Peyer's patch (tissue), 4 donors: ENCODE measurements around the gene BRF1. TPM values are rescaled to one million over a fixed set of nuclear protein-coding genes. Genes with fewer than 3 reads are reported as not detected.

Source experiments
- total RNA-seq, 4 donors: library from RNA; depleted of rRNA; stranded (reverse); fragments of >200 nt; gene quantifications; one replicate each; pipeline ENCODE4 v1.1.0, GENCODE V29; 2016

BRF1 gene
- total RNA-seq, 4 donors from 2014 or later, result 40.8 to 112 (median 90.3) TPM

Other genes with a start within 250 kb of the BRF1 start
- 10 to 100 TPM in 1 of 4 donors, 1 to 10 TPM in 3; 1.5 to 29.7 (median 4.2) TPM for gene GPR132, start 235.6 kb downstream of the BRF1 start, total RNA-seq
- 10 to 100 TPM in 3 of 4 donors, 1 to 10 TPM in 1; 7.5 to 33.0 (median 11.2) TPM for gene JAG2, start 132.2 kb downstream of the BRF1 start, total RNA-seq
- 10 to 100 TPM in 3 of 4 donors, 1 to 10 TPM in 1; 6.6 to 47.7 (median 25.7) TPM for gene NUDT14, start 119.7 kb downstream of the BRF1 start, total RNA-seq
- 10 to 100 TPM; 32.2 to 67.5 (median 55.5) TPM for gene BTBD6, start 52.5 kb downstream of the BRF1 start, total RNA-seq
- 100 to 1,000 TPM in 3 of 4 donors, 10 to 100 TPM in 1; 77.2 to 158 (median 126) TPM for gene PACS2, start 13.7 kb upstream of the BRF1 start, total RNA-seq
- gene TEX22, start 97.5 kb upstream of the BRF1 start, total RNA-seq, result 1 to 10 TPM in 1 of 4 donors, under 1 TPM in 2, not detected in 1; 0.35 to 1.6 (median 0.94) TPM
- gene MTA1, start 118.8 kb upstream of the BRF1 start, total RNA-seq, result 100 to 1,000 TPM in 3 of 4 donors, 10 to 100 TPM in 1; 75.7 to 295 (median 165) TPM
- gene CRIP2, start 173.8 kb upstream of the BRF1 start, total RNA-seq, result 10 to 100 TPM; 20.8 to 69.3 (median 41.9) TPM
- gene CRIP1, start 185.9 kb upstream of the BRF1 start, total RNA-seq, result 100 to 1,000 TPM in 1 of 4 donors, 10 to 100 TPM in 3; 33.8 to 239 (median 37.8) TPM
- 10 to 100 TPM in 2 of 4 donors, 1 to 10 TPM in 2; 7.0 to 42.1 (median 15.1) TPM for gene TEDC1, start 190.2 kb upstream of the BRF1 start, total RNA-seq
- 1 to 10 TPM in 2 of 4 donors, under 1 TPM in 1, not detected in 1; 0.94 to 2.5 (median 1.1) TPM for gene TMEM121, start 225.6 kb upstream of the BRF1 start, total RNA-seq